Peyer's patch (tissue), 4 donors: Measurements from ENCODE around the gene EPB41L4A.

ENCODE experiments used
- POLR2A ChIP-seq, 2 donors: fragments of 450-650 bp; IDR thresholded peaks; one replicate each; pipeline ENCODE4 v1.5.1; 2017; ENCODE audit warnings: antibody characterized with exemption in 2 of 2, mild to moderate bottlenecking in 2 of 2, moderate library complexity in 2 of 2
- TF ChIP-seq, protein P1 (sequence below), 6 experiments: fragments of 450-650 bp in 4 of 6; fragments of 200-600 bp in 2 of 6; sonication (generic) in 1 of 6; IDR thresholded peaks; one replicate each; pipeline ENCODE4 v1.5.1; 2017 to 2019; ENCODE audit warnings: antibody characterized with exemption in 6 of 6, mild to moderate bottlenecking in 3 of 6, moderate library complexity in 1 of 6

DNA sequence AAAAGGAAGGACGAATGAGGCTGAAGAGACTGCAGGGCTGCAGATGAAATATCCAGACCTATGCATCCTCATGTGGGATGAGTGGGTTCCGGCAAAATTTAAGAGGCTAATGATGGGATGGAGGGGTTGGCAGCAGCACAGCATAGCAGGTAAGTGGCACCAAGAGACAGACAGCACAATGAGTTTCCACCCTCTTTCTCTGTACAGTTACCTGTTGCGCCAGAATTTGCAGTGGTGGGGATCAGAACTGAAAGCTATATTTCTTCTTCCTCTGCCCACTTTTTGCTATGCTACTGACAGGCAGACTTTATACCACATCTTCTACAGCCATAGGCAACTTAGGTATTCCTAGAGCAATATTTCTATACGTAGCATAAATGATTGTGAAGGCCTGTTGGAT, 227.0 kb downstream of the EPB41L4A start:
- TF ChIP-seq, protein P1, sequence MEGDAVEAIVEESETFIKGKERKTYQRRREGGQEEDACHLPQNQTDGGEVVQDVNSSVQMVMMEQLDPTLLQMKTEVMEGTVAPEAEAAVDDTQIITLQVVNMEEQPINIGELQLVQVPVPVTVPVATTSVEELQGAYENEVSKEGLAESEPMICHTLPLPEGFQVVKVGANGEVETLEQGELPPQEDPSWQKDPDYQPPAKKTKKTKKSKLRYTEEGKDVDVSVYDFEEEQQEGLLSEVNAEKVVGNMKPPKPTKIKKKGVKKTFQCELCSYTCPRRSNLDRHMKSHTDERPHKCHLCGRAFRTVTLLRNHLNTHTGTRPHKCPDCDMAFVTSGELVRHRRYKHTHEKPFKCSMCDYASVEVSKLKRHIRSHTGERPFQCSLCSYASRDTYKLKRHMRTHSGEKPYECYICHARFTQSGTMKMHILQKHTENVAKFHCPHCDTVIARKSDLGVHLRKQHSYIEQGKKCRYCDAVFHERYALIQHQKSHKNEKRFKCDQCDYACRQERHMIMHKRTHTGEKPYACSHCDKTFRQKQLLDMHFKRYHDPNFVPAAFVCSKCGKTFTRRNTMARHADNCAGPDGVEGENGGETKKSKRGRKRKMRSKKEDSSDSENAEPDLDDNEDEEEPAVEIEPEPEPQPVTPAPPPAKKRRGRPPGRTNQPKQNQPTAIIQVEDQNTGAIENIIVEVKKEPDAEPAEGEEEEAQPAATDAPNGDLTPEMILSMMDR (IDR thresholded peaks at IDR 0.05), result no peak
- TF ChIP-seq POLR2A (IDR thresholded peaks at IDR 0.05), result no peak
